Smooth muscle cell (in vitro differentiated cells): ENCODE measurements around the gene SH3D19. TPM values are rescaled to one million over a fixed set of nuclear protein-coding genes. Genes with fewer than 3 reads are reported as not detected.

Experiments used
- DNase-seq: peaks from one replicate; lab custom pipeline; 2025; ENCODE audit not compliant: unreplicated experiment; lab: John Stamatoyannopoulos, UW
- H2AFZ ChIP-seq: fragments of 200-600 bp; sonication (generic); 2 replicates; pipeline ENCODE4 v1.6.0; 2016; ENCODE audit warnings: antibody characterized with exemption, low read depth, mild to moderate bottlenecking
- H3F3A ChIP-seq: fragments of 200-600 bp; sonication (generic); 2 replicates; pipeline ENCODE4 v1.6.0; 2017; ENCODE audit warnings: antibody characterized with exemption, low read depth
- H3K27ac ChIP-seq: fragments of 200-600 bp; sonication (generic); 2 replicates; pipeline ENCODE4 v1.5.1; 2016; ENCODE audit warnings: low read depth, mild to moderate bottlenecking
- H3K27me3 ChIP-seq: fragments of 200-600 bp; sonication (generic); 2 replicates; pipeline ENCODE4 v1.6.1; 2016; ENCODE audit warnings: low read depth, mild to moderate bottlenecking
- H3K36me3 ChIP-seq: fragments of 200-600 bp; sonication (generic); 2 replicates; pipeline ENCODE4 v1.5.1; 2016; ENCODE audit warnings: low read depth
- H3K4me1 ChIP-seq: fragments of 200-600 bp; sonication (generic); 2 replicates; pipeline ENCODE4 v1.5.1; 2016; ENCODE audit warnings: low read depth
- H3K4me2 ChIP-seq: fragments of 200-600 bp; sonication (generic); 2 replicates; pipeline ENCODE4 v1.6.0; 2016; ENCODE audit warnings: mild to moderate bottlenecking
- H3K4me3 ChIP-seq: fragments of 200-600 bp; sonication (generic); 2 replicates; pipeline ENCODE4 v1.5.1; 2016; ENCODE audit warnings: mild to moderate bottlenecking
- H3K79me2 ChIP-seq: fragments of 200-600 bp; sonication (generic); 2 replicates; pipeline ENCODE4 v1.6.0; 2016; ENCODE audit warnings: low read depth, mild to moderate bottlenecking
- H3K9ac ChIP-seq: fragments of 200-600 bp; sonication (generic); 2 replicates; pipeline ENCODE4 v1.6.0; 2016; ENCODE audit warnings: low read depth
- H3K9me3 ChIP-seq: fragments of 200-600 bp; sonication (generic); replicated peaks from 2 replicates; pipeline ENCODE4 v1.5.1; 2016; ENCODE audit warnings: low read depth
- H4K20me1 ChIP-seq: fragments of 200-600 bp; sonication (generic); 2 replicates; pipeline ENCODE4 v1.6.0; 2016; ENCODE audit warnings: low read depth
- CTCF ChIP-seq: fragments of 200-600 bp; sonication (generic); IDR thresholded peaks from 2 replicates; pipeline ENCODE4 v1.5.1; 2017; ENCODE audit warnings: borderline replicate concordance, mild to moderate bottlenecking, antibody characterized with exemption; ENCODE audit not compliant: insufficient read depth, poor library complexity, severe bottlenecking
- WGBS: methylation state at CpG from one replicate; pipeline ENCODE4 v1.1.7; 2016; ENCODE audit warnings: low lambda C conversion rate; 5-methylcytosine and 5-hydroxymethylcytosine counted together
- polyA plus RNA-seq: library from polyadenylated mRNA; unstranded; fragments of >200 nt; fragmentation: Nextera tagmentation; extraction: Ambion mirVana; gene quantifications from 2 replicates; pipeline ENCODE4 v1.2.1, GENCODE V29; 2016
- total RNA-seq: library from RNA; depleted of rRNA; stranded (reverse); fragments of >200 nt; gene quantifications from 2 replicates; pipeline ENCODE4 v1.2.3, GENCODE V29; 2014

The SH3D19 gene
- total and polyA plus RNA-seq, 2 experiments from 2014 or later, result 7.9 to 20.3 TPM

- peak overlapping the region; percentile 37 for H2AFZ ChIP-seq
- no peaks in the 10 kb centered on the region for H3K9me3 ChIP-seq
- 49% methylated on average over 10 of the region's 10 CpGs for WGBS
Observed at GRCh38 chr4:151226004-151226932, 99.1 kb downstream of the SH3D19 start.

GRCh38 chr4:151223465-151223864 is 101.9 kb downstream of the SH3D19 start:
- no peaks in the 10 kb centered on the region for H4K20me1 ChIP-seq
- no peak overlapping the region for H3K27ac ChIP-seq
- H3K27me3 ChIP-seq, result no peaks in the 10 kb centered on the region
- DNase-seq, result no peak
- H2AFZ ChIP-seq, result no peak overlapping the region
- H3K9ac ChIP-seq, result no peak overlapping the region
- H3K9me3 ChIP-seq, result no peaks in the 10 kb centered on the region
- 72% methylated on average over 4 of the region's 4 CpGs for WGBS
- peaks cover 26% of the 10 kb centered on the region for H3K4me1 ChIP-seq
- TF ChIP-seq CTCF, result no peak
- peaks cover 11% of the 10 kb centered on the region for H3F3A ChIP-seq
- H3K4me3 ChIP-seq, result no peak overlapping the region
- H3K79me2 ChIP-seq, result no peaks in the 10 kb centered on the region
- no peak overlapping the region for H3K4me2 ChIP-seq
- no peaks in the 10 kb centered on the region for H3K36me3 ChIP-seq

More at GRCh38 chr4:151226004-151226932, 99.1 kb downstream of the SH3D19 start:
- Histone ChIP-seq H4K20me1 (no peaks in the 10 kb centered on the region), H3K27ac (peak overlapping the region; percentile 96), H3K9ac (peak overlapping the region; percentile 65), H3K36me3 (no peaks in the 10 kb centered on the region), H3K4me2 (peak overlapping the region; percentile 86), H3K79me2 (peaks cover 6% of the 10 kb centered on the region), H3K4me1 (peaks cover 26% of the 10 kb centered on the region), H3K27me3 (no peaks in the 10 kb centered on the region), H3F3A (peaks cover 11% of the 10 kb centered on the region), H3K4me3 (peak overlapping the region; percentile 35)
- no peak for TF ChIP-seq CTCF
- DNase-seq, result no peak

- no peaks in the 10 kb centered on the region for H3K9me3 ChIP-seq
- no peaks in the 10 kb centered on the region for H4K20me1 ChIP-seq
- no peaks in the 10 kb centered on the region for H3K36me3 ChIP-seq
- no peaks in the 10 kb centered on the region for H3K4me1 ChIP-seq
- WGBS, result 95% methylated on average over 2 of the region's 2 CpGs
- H3K4me3 ChIP-seq, result no peak overlapping the region
- no peak for DNase-seq
- H3K27me3 ChIP-seq, result no peaks in the 10 kb centered on the region
- H3F3A ChIP-seq, result peaks cover 7% of the 10 kb centered on the region
- H3K4me2 ChIP-seq, result no peak overlapping the region
- H3K79me2 ChIP-seq, result no peaks in the 10 kb centered on the region
- H3K9ac ChIP-seq, result no peak overlapping the region
- TF ChIP-seq CTCF, result no peak
- no peak overlapping the region for H2AFZ ChIP-seq
- H3K27ac ChIP-seq, result no peak overlapping the region
Observed at GRCh38 chr4:151219948-151220347, 105.5 kb downstream of the SH3D19 start.
